Astrocyte of the hippocampus (primary cell): ENCODE data around the gene COLEC12.

Experiments used
- DNase-seq: peaks from one replicate; pipeline ENCODE4 v3.0.0; 2011; ENCODE audit warnings: low read depth, low spot score

The COLEC12 gene

GRCh38 chr18:475202-476031, 25.1 kb downstream of the COLEC12 start:
- peak; percentile 84 for DNase-seq

- DNase-seq, result no peak
Measured at GRCh38 chr18:474416-474815, 26.1 kb downstream of the COLEC12 start.

- DNase-seq, result no peak
Measured at GRCh38 chr18:473802-474201, 26.7 kb downstream of the COLEC12 start.

GRCh38 chr18:471716-472115, 28.8 kb downstream of the COLEC12 start:
- no peak for DNase-seq

GRCh38 chr18:470661-471501, 29.6 kb downstream of the COLEC12 start:
- peak; percentile 57 for DNase-seq

GRCh38 chr18:468955-469790, 31.3 kb downstream of the COLEC12 start:
- DNase-seq, result no peak

- no peak for DNase-seq
Measured at GRCh38 chr18:463827-464541, 36.5 kb downstream of the COLEC12 start.

- DNase-seq, result no peak
Measured at GRCh38 chr18:463403-463802, 37.1 kb downstream of the COLEC12 start.

GRCh38 chr18:461762-462161, 38.7 kb downstream of the COLEC12 start:
- DNase-seq, result no peak

GRCh38 chr18:460791-461190, 39.7 kb downstream of the COLEC12 start:
- DNase-seq, result no peak

- no peak for DNase-seq
Measured at GRCh38 chr18:459814-460593, 40.5 kb downstream of the COLEC12 start.

- no peak for DNase-seq
Measured at GRCh38 chr18:457521-458412, 42.7 kb downstream of the COLEC12 start.

GRCh38 chr18:457140-457519, 43.4 kb downstream of the COLEC12 start:
- DNase-seq, result no peak

GRCh38 chr18:456361-457139, 44.0 kb downstream of the COLEC12 start:
- no peak for DNase-seq

GRCh38 chr18:453400-453799, 47.1 kb downstream of the COLEC12 start:
- no peak for DNase-seq

GRCh38 chr18:452816-453215, 47.7 kb downstream of the COLEC12 start:
- no peak for DNase-seq

GRCh38 chr18:449374-449773, 51.1 kb downstream of the COLEC12 start:
- no peak for DNase-seq

GRCh38 chr18:448116-448790, 52.2 kb downstream of the COLEC12 start:
- DNase-seq, result no peak
